Ascending aorta (tissue), 2 donors: Measurements from ENCODE around the gene RAB6B. TPM values are rescaled to one million over a fixed set of nuclear protein-coding genes. Genes with fewer than 3 reads are reported as not detected.

ENCODE experiments used
- DNase-seq, 2 donors: peaks; one replicate each; pipeline ENCODE4 v3.0.0-alpha.2; 2019; ENCODE audit warnings: low spot score in 2 of 2
- H3K27ac ChIP-seq, 2 donors: fragments of 200-600 bp; sonication (generic); one replicate each; pipeline ENCODE4 v1.5.1; 2016 to 2017; ENCODE audit warnings: mild to moderate bottlenecking in 1 of 2
- H3K27me3 ChIP-seq: fragments of 200-600 bp; sonication (generic); one replicate; pipeline ENCODE4 v1.5.1; 2017
- H3K36me3 ChIP-seq, 2 donors: fragments of 200-600 bp; sonication (generic); one replicate each; pipeline ENCODE4 v1.5.1; 2016
- H3K4me1 ChIP-seq, 2 donors: fragments of 200-600 bp; sonication (generic); one replicate each; pipeline ENCODE4 v1.5.1; 2016 to 2017; ENCODE audit warnings: mild to moderate bottlenecking in 1 of 2
- H3K4me3 ChIP-seq, 2 donors: fragments of 200-600 bp; sonication (generic); one replicate each; pipeline ENCODE4 v1.5.1; 2016 to 2017; ENCODE audit warnings: mild to moderate bottlenecking in 1 of 2
- H3K9me3 ChIP-seq, 2 donors: fragments of 200-600 bp; sonication (generic); one replicate each; pipeline ENCODE4 v1.5.1; 2016
- intact Hi-C: fragments of 100-400 bp; cut with DNase I; formaldehyde crosslinking; loops from one replicate; pipeline ENCODE4 v1.15.1; 2023
- total RNA-seq: library from RNA; depleted of rRNA; stranded (reverse); fragments of >200 nt; gene quantifications from one replicate; pipeline ENCODE4 v1.1.0, GENCODE V29; 2016
- TF ChIP-seq, protein P1 (sequence below), 3 experiments: fragments of 200-600 bp in 2 of 3; fragments of 450-650 bp in 1 of 3; sonication (generic) in 2 of 3; IDR thresholded peaks; one replicate each; pipeline ENCODE4 v1.5.1; 2016 to 2019; ENCODE audit warnings: antibody characterized with exemption in 3 of 3, mild to moderate bottlenecking in 1 of 3, moderate library complexity in 1 of 3

RAB6B gene
- total RNA-seq, 1 donor from 2014 or later, result 0.75 TPM

DNA sequence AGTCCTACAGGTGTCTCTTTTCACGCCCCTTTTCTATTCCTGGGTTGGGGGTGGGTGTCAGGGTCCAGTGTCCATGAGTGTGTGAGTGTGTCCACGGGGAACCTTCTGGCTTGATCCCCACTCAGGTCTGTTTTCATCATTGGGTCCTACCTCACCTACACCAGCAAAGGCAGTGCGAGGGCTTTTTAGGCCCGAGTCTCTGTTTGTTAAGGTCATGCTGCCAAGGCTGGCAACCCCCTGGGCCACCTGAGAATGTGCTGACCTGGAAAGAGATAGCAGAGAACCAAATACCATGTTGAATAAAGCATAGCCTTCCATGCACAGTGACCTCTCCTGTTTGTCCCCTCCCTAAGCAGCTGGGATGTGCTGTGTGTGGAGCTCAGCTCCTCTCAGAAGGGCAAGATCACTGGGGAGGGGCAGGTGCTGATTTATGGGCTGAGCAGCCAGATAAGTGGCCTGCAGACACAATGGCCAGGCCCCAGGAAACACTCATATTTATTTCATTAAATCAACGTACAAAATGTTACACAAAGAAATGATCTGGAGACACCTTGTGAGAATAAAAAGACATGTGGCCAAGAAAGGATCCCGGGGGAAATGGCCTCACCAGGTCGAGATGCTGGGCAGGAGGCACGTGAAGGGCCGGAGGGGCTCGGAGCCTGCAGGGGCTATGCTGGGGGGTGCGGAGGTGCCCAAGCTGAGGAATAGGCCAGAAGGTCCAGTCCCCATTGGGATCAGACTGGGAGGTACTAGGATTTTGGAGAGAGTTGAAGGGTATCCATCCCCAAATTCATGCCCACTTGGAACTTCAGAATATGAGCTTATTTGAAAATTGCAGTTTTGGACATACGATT is 36.1 kb downstream of the RAB6B start:
- H3K27ac ChIP-seq, result no peak overlapping the region
- H3K36me3 ChIP-seq, result no peaks in the 10 kb centered on the region
- DNase-seq, result no peak
- TF ChIP-seq, protein P1, sequence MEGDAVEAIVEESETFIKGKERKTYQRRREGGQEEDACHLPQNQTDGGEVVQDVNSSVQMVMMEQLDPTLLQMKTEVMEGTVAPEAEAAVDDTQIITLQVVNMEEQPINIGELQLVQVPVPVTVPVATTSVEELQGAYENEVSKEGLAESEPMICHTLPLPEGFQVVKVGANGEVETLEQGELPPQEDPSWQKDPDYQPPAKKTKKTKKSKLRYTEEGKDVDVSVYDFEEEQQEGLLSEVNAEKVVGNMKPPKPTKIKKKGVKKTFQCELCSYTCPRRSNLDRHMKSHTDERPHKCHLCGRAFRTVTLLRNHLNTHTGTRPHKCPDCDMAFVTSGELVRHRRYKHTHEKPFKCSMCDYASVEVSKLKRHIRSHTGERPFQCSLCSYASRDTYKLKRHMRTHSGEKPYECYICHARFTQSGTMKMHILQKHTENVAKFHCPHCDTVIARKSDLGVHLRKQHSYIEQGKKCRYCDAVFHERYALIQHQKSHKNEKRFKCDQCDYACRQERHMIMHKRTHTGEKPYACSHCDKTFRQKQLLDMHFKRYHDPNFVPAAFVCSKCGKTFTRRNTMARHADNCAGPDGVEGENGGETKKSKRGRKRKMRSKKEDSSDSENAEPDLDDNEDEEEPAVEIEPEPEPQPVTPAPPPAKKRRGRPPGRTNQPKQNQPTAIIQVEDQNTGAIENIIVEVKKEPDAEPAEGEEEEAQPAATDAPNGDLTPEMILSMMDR (IDR thresholded peaks at IDR 0.05), result no peak
- H3K4me1 ChIP-seq, result no peaks in the 10 kb centered on the region
- H3K4me3 ChIP-seq, result no peak overlapping the region
- H3K27me3 ChIP-seq, result no peaks in the 10 kb centered on the region
- intact Hi-C loops, result no loop called here
- H3K9me3 ChIP-seq, result no peaks in the 10 kb centered on the region

DNA sequence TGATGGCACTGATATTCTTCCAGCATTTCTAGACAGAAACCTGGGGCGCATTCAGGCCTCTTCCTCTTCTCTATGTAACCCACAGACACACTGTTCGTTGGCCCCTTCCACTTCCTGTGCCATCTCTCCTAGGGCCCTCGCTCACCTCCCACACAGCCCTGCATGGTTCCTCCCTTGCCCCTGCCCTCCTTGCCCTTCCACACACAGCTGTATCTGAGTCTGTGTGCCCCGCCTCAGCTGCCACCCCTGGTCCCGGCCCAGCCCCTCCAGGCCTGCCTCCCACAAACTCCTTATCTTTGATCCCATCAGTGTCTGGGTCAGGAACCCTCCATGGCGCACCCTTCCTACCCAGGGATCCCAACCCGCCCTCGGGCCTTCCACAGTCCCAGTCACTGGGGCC is 37.9 kb downstream of the RAB6B start:
- H3K4me3 ChIP-seq, result no peak overlapping the region
- H3K27me3 ChIP-seq, result no peaks in the 10 kb centered on the region
- TF ChIP-seq, protein P1 (IDR thresholded peaks at IDR 0.05), result no peak
- H3K27ac ChIP-seq, result no peak overlapping the region
- peaks cover 5 to 6% of the 10 kb centered on the region in 2 donors for H3K4me1 ChIP-seq
- H3K36me3 ChIP-seq, result no peaks in the 10 kb centered on the region
- no peaks in the 10 kb centered on the region for H3K9me3 ChIP-seq
- intact Hi-C loops, result no loop called here
- DNase-seq, result peak in 1 of 2 donors; percentile 22

- TF ChIP-seq, protein P1 (IDR thresholded peaks at IDR 0.05), result no peak
- intact Hi-C loops, result no loop called here
- DNase-seq, result no peak
These were observed 39.4 kb downstream of the RAB6B start for GRCh38 chr3:133856316-133856715.

GRCh38 chr3:133855772-133856171 is 39.9 kb downstream of the RAB6B start:
- no peaks in the 10 kb centered on the region for H3K9me3 ChIP-seq
- intact Hi-C loops, result no loop called here
- TF ChIP-seq, protein P1 (IDR thresholded peaks at IDR 0.05), result no peak
- H3K27ac ChIP-seq, result no peak overlapping the region
- DNase-seq, result peak in 1 of 2 donors; percentile 12
- peaks cover 5 to 6% of the 10 kb centered on the region in 2 donors for H3K4me1 ChIP-seq
- H3K36me3 ChIP-seq, result no peaks in the 10 kb centered on the region
- no peaks in the 10 kb centered on the region for H3K27me3 ChIP-seq
- H3K4me3 ChIP-seq, result no peak overlapping the region

More at GRCh38 chr3:133856316-133856715, 39.4 kb downstream of the RAB6B start:
- no peaks in the 10 kb centered on the region for H3K9me3 ChIP-seq
- H3K27ac ChIP-seq, result no peak overlapping the region
- H3K27me3 ChIP-seq, result no peaks in the 10 kb centered on the region
- H3K4me3 ChIP-seq, result no peak overlapping the region
- peaks cover 5 to 6% of the 10 kb centered on the region in 2 donors for H3K4me1 ChIP-seq
- no peaks in the 10 kb centered on the region for H3K36me3 ChIP-seq

GRCh38 chr3:133855002-133855370 is 40.7 kb downstream of the RAB6B start:
- peak in 1 of 2 donors; percentile 24 for DNase-seq
- Histone ChIP-seq H3K27me3 (no peaks in the 10 kb centered on the region), H3K4me1 (peaks cover 5 to 6% of the 10 kb centered on the region in 2 donors), H3K4me3 (no peak overlapping the region), H3K36me3 (no peaks in the 10 kb centered on the region), H3K9me3 (no peaks in the 10 kb centered on the region), H3K27ac (no peak overlapping the region)
- intact Hi-C loops, result no loop called here
- TF ChIP-seq, protein P1 (IDR thresholded peaks at IDR 0.05), result no peak
